Skeletal muscle satellite cell (primary cell): ENCODE results near the gene SPAG6.

ENCODE experiments used
- H3K27me3 ChIP-seq: 2 replicates; pipeline ENCODE4 v1.7.0; 2013; ENCODE audit warnings: low read length; ENCODE audit not compliant: control insufficient read depth, insufficient read depth
- H3K36me3 ChIP-seq: 2 replicates; pipeline ENCODE4 v1.7.0; 2013; ENCODE audit warnings: mild to moderate bottlenecking, control low read depth, low read length; ENCODE audit not compliant: insufficient read depth
- H3K4me1 ChIP-seq: 2 replicates; pipeline ENCODE4 v1.7.0; 2013; ENCODE audit warnings: low read length; ENCODE audit not compliant: control insufficient read depth, insufficient read depth
- H3K4me2 ChIP-seq: 2 replicates; pipeline ENCODE4 v1.7.0; 2013; ENCODE audit warnings: mild to moderate bottlenecking, low read length
- H3K4me3 ChIP-seq: 2 replicates; pipeline ENCODE4 v1.7.0; 2013; ENCODE audit warnings: low read length
- H3K9ac ChIP-seq: 2 replicates; pipeline ENCODE4 v1.7.0; 2013; ENCODE audit warnings: mild to moderate bottlenecking, low read depth, low read length, moderate library complexity
- H3K9me3 ChIP-seq: replicated peaks from 2 replicates; pipeline ENCODE4 v1.7.0; 2013; ENCODE audit warnings: mild to moderate bottlenecking, control low read depth, low read length

Gene SPAG6

DNA sequence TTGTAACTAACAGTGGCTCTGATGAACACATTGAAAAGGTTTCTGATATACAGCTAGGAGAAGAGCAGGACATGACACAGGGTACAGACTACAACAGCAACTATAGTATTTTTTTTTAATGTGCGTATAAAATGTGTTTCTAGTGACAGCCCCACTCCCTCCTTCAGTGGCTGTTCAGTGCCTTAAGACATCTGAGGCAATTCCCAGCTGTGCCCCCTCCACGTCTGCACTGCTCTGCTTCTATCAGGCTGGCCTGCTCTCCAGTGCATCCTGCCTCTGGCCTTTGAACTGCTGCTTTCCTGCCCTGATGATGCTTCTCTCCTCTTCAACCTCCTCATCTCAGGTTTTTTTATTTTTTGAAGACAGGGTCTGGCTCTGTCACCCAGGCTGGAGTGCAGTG, 111.2 kb downstream of the SPAG6 start:
- no peaks in the 10 kb centered on the region for H3K36me3 ChIP-seq
- no peaks in the 10 kb centered on the region for H3K27me3 ChIP-seq
- H3K4me1 ChIP-seq: peaks cover 4% of the 10 kb centered on the region
- no peak overlapping the region for H3K4me3 ChIP-seq
- no peak overlapping the region for H3K4me2 ChIP-seq
- no peak overlapping the region for H3K9ac ChIP-seq
- no peaks in the 10 kb centered on the region for H3K9me3 ChIP-seq

DNA sequence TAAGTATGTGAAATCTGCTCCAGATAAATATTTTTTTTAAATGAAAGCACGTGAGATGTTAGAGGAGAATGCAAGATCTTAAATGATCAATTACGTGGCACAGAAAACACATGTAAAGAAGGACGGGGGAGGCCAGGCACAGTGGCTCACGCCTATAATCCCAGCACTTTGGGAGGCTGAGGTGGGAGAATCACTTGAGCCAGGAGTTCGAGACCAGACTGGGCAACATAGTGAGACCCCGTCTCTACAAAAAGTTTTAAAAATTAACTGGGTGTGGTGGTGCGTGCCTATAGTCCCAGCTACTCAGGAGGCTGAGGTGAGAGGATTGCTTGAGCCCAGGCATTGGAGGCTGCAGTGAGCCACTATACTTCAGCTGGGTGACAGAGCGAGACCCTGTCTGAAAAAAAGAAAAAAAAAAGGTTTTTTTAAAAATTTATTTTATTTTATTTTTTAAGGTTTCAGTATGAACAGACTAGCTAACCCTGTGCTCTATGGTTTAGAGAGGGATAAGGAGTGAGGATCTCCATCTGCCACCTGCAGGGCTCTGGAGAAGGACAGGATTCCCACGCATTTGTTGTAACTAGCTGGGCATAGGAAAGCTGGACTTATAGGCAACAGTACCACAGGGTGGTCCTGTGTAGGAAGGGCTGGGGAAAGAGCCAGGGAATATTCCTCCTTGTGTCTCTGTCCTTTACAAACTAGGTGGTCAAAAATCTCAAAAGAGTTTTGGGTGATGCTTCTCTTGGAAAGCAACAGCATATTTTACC, 113.2 kb downstream of the SPAG6 start:
- Histone ChIP-seq H3K4me1 (peaks cover 4% of the 10 kb centered on the region), H3K36me3 (no peaks in the 10 kb centered on the region), H3K4me3 (no peak overlapping the region), H3K27me3 (no peaks in the 10 kb centered on the region), H3K9me3 (no peaks in the 10 kb centered on the region), H3K4me2 (no peak overlapping the region), H3K9ac (no peak overlapping the region)

DNA sequence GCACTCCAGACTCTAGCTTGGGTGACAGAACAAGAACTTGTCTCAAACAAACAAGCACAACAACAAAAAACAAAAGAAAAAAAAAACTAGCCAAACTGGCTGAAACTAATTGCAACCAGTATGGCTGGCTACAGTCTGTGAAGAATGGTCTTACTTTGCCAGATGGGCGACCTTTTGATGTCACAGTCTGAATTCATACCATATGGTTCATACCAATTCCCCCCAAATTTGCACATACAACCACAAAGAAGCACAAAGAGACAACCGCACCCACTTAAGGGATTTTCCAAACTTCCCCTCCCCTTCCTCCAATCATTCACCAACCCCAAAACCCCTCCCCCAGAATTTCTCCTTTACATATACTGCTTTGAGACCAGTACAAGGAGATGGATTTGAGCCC, 114.2 kb downstream of the SPAG6 start:
- Histone ChIP-seq H3K4me1 (no peaks in the 10 kb centered on the region), H3K9me3 (no peaks in the 10 kb centered on the region), H3K9ac (no peak overlapping the region), H3K36me3 (no peaks in the 10 kb centered on the region), H3K4me3 (no peak overlapping the region), H3K4me2 (no peak overlapping the region), H3K27me3 (no peaks in the 10 kb centered on the region)

DNA sequence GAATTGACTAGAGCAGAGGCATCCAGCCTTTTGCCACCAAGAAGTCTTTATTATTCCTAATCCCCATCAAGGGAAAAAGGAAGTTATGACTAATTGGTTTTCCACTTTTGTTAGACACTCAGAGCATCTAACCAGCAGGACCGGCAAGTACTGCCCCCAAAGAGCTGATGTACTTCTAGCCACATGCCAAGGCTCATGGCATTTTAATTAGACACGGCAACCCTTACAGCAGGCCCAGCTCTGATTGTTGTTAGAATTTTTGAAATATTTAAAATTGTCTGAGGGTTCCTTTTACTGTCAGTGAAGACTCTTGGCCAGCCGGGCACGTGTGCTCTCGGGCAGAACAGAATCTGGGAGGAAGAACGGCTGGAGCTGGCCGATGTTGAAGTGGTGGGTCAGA, 114.8 kb downstream of the SPAG6 start:
- Histone ChIP-seq H3K9ac (no peak overlapping the region), H3K27me3 (no peaks in the 10 kb centered on the region), H3K4me1 (no peaks in the 10 kb centered on the region), H3K9me3 (no peaks in the 10 kb centered on the region), H3K4me2 (no peak overlapping the region), H3K36me3 (no peaks in the 10 kb centered on the region), H3K4me3 (no peak overlapping the region)

DNA sequence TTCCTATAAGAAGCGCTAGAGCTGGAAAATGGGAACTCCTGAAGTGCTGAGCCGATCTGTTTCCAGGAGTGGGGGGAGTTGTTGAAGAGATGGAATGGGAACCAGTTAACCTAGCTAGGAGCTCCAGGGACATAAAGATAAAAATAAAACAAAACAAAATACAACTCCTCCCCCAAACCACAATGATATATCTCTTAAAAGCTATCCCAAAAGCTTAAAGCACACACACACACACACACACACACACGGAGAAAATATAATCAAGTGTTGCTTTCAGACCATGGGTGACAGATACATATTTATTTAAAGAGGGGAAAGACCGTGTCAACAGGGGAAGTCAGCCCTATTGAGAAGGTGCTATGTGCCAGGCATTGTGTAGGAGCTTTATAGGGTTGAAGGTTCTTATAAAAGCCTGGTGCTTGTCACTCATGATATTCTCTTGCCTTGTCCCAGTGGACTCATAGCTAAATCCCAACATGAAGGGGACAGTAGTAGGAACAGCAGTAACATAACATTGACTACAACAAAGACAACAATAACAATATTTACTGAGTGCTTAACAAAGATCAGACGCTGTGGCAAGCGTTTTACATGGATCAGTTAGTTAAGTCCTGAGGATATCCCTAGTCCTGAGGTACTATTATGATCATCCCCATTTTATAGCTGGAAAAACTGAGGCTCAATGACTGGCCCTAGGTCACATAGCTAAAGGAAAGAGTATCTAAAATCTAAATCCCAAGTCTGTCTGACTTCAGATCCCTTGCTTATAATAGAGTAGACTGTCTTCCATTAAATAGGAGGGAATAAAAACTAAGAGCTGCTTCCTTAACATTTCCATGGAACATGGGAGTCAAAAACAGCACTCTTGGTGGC, 115.5 kb downstream of the SPAG6 start:
- Histone ChIP-seq H3K4me1 (no peaks in the 10 kb centered on the region), H3K36me3 (no peaks in the 10 kb centered on the region), H3K27me3 (no peaks in the 10 kb centered on the region), H3K4me2 (no peak overlapping the region), H3K9ac (no peak overlapping the region), H3K4me3 (no peak overlapping the region), H3K9me3 (no peaks in the 10 kb centered on the region)

DNA sequence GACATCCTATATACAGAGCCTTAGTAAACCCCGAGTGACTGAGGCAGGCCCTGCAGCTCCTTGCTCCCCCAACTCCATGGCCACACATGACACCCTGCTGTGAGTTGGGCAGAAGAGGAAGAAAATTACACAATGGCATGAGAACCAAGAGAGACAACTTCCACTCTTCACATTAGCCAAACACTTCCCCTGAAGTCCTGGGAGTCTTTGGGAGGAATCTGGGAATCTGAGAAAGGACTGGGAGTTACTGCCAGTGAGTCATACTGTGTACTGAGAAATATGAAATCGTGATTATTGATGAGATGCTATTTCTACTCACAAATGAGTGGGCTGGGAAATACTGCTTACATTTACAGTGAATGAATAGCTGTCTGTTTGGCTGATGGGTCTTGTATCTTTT, 116.6 kb downstream of the SPAG6 start:
- Histone ChIP-seq H3K4me3 (no peak overlapping the region), H3K4me2 (no peak overlapping the region), H3K27me3 (no peaks in the 10 kb centered on the region), H3K36me3 (no peaks in the 10 kb centered on the region), H3K4me1 (peaks cover 3% of the 10 kb centered on the region), H3K9ac (no peak overlapping the region), H3K9me3 (no peaks in the 10 kb centered on the region)

DNA sequence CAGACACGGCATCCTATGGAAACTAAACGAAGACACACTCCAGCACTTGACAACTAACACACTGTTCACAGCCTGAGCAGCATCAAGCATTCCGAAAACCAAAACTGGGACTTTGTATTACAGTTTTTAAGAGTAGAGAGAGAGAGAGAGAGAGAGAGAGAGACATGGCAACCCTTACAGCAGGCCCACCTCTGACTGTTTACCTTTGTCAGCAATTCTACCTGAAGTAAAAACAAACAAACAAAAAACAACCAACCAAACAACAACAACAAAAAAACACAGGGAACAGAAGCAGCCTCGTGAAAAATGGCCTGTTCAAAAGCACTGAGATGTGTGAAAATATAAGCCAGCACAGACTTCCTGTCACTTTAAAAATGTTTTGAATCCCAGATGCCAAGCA, 118.0 kb downstream of the SPAG6 start:
- H3K27me3 ChIP-seq: no peaks in the 10 kb centered on the region
- peaks cover 3% of the 10 kb centered on the region for H3K4me1 ChIP-seq
- H3K36me3 ChIP-seq: no peaks in the 10 kb centered on the region
- H3K4me2 ChIP-seq: no peak overlapping the region
- no peak overlapping the region for H3K9ac ChIP-seq
- no peak overlapping the region for H3K4me3 ChIP-seq
- H3K9me3 ChIP-seq: no peaks in the 10 kb centered on the region

DNA sequence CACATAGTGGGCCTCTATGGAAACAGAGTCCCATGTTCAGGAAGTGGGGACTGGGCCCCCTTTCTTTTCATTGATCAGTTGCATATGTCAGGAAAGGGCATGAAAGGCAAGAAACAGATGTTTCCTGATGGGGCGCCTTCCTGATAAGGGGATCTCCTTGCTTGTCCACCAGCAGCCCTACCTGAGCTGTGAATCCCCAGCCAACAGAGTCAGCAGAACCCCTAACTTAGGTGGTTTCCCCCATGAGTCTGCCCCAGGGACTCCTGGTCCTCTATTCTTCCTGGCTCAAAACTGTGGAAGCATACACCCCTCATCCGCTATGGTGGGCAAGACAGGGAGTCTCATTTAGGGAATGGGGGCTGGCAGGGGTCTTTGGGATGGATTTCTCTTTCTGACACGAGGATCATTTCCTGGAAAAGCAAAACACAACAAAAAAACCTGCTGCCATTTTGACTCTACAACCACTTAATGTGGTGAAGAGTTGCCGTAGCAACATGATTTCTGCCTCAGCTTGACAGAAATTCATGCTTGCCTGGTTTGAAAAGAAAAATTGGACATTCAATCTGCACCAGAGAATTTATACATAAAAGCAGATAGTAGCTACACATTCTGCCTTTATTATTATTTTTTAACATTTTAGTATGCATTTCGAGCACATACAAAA, 119.8 kb downstream of the SPAG6 start:
- Histone ChIP-seq H3K27me3 (no peaks in the 10 kb centered on the region), H3K36me3 (no peaks in the 10 kb centered on the region), H3K9me3 (no peaks in the 10 kb centered on the region), H3K4me3 (no peak overlapping the region), H3K4me2 (no peak overlapping the region), H3K9ac (no peak overlapping the region), H3K4me1 (peaks cover 3% of the 10 kb centered on the region)

DNA sequence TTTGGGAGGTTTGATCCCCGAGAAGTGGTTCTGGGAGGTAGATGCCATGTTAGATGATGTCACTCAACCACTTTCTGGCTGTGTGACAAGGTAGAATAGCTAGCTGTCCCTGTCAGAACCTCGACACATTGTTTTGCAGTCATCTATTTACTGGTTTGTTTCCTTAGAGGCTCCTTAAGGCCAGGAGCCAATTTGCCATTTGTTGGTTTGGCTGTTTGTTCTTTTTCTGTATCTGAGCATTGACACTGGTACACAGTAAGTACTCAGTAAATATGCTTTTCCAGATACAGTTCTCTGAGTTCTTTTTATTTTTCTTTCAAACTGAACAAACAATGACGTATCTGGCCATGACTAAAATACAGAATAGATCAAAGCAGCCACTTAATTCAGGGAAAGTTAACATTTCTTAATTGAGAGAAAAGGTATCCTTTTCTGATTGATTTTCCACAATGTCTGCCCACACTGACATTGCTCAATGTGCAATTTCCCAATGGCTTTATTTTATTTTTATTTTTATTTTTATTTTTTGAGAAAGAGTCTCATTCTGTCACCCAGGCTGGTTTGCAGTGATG, 121.6 kb downstream of the SPAG6 start:
- H3K4me2 ChIP-seq: no peak overlapping the region
- H3K36me3 ChIP-seq: no peaks in the 10 kb centered on the region
- no peaks in the 10 kb centered on the region for H3K9me3 ChIP-seq
- peaks cover 3% of the 10 kb centered on the region for H3K4me1 ChIP-seq
- no peaks in the 10 kb centered on the region for H3K27me3 ChIP-seq
- H3K4me3 ChIP-seq: no peak overlapping the region
- H3K9ac ChIP-seq: no peak overlapping the region
